GM19035 (cell line): ENCODE measurements around the gene USP9Y.

Source experiments
- ATAC-seq: cut with Tn5 transposase; IDR thresholded peaks from one replicate; pipeline ENCODE4 v1.9.1; 2021; ENCODE audit not compliant: unreplicated experiment

The USP9Y gene

GRCh38 chrY:12756021-12756420 lies 55.0 kb downstream of the USP9Y start:
- no peak for ATAC-seq

GRCh38 chrY:12765976-12766375 lies 64.9 kb downstream of the USP9Y start:
- no peak for ATAC-seq

- ATAC-seq = no peak
These were observed 83.5 kb downstream of the USP9Y start for GRCh38 chrY:12784521-12784920.

DNA sequence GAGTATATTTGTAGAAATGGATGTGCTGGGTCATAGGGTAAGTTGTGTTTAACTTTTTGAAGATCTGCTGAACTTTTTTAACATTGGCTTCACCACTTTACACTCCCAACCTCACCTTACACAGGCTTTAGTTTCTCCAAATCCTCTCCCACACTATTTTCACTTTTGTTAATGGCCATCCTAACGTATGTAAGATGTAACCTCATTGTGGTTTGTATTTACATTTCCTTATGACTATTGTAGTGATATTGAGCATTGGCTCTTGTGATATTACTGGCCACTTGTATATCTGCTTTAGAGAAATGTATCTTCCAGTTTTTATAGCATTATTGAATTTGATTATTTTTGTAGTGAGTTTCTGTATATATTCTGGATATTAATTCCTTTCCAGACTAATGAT lies 93.0 kb downstream of the USP9Y start:
- no peak for ATAC-seq

- no peak for ATAC-seq
These were observed 107.0 kb downstream of the USP9Y start for GRCh38 chrY:12808046-12808445.

- ATAC-seq = no peak
These were observed 108.0 kb downstream of the USP9Y start for GRCh38 chrY:12809034-12809433.

DNA sequence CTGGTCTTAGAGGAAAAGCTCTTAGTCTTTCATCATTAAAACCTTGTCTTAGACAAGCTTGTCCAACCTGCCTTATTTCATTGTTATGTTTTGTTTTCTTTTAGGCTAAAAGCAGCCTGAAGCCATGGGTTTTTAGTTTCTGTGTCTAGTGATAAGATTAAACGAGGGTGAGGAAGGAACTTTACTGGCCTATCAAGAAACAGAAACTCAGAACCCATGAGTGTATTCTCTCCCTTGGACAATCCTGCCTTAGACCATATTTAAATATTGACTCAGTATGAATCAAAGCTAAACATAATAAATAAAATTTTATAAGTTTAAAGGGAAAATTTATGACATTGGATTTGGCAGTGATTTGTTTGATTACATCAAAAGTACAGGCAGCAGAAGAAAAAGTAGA lies 122.4 kb downstream of the USP9Y start:
- ATAC-seq = no peak

GRCh38 chrY:12826791-12827190 lies 125.8 kb downstream of the USP9Y start:
- no peak for ATAC-seq

DNA sequence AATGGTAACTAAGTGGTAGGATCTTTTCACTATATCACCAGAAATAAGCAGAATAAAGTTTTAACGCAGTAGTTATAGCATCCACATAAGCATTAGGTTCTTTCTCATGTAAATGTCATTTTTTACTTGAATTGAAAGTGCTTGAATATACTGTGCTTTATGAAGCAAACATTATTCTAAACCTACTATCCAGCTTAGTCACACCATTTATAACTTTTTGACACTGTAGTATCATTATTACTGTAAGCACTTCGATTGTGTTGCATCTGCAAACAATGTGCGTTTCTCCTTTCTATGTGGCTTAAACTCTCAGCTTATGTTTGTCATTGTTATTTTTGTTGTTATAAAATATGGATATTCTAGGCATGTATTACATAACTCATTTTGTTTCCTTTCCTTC lies 132.3 kb downstream of the USP9Y start:
- no peak for ATAC-seq

DNA sequence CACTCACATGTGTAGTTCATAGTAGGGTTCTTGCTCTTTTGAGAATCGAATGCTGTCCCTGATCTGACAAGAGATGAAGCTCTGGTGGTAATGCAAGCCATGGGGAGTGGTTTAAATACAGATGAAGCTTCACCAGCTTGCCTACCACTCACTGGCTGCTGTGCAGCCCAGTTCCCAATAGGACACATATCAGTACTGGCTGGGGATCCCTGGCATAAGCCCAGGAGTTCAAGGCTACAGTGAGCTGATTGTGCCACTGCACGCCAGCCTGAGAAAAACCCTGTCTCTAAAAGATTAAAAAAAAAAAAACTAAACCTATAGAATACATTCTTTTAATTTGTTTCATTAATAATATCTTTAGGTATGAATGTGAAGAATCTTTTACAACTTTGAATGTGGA lies 136.5 kb downstream of the USP9Y start:
- no peak for ATAC-seq

GRCh38 chrY:12841368-12841767 lies 140.3 kb downstream of the USP9Y start:
- ATAC-seq = no peak

DNA sequence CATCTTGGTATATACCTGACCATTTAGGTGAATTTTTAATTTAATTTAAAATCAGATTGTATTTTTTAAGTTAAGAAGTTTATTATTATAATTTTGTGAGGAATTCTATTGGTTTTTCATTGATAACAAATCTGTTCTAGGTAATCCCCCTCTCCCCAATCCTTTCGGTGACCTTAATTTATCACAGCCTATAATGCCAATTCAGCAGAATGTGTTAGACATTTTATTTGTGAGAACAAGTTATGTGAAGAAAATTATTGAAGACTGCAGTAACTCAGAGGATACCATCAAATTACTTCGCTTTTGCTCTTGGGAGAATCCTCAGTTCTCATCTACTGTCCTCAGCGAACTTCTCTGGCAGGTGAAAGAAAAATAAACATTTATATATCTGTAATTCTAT lies 145.8 kb downstream of the USP9Y start:
- no peak for ATAC-seq

DNA sequence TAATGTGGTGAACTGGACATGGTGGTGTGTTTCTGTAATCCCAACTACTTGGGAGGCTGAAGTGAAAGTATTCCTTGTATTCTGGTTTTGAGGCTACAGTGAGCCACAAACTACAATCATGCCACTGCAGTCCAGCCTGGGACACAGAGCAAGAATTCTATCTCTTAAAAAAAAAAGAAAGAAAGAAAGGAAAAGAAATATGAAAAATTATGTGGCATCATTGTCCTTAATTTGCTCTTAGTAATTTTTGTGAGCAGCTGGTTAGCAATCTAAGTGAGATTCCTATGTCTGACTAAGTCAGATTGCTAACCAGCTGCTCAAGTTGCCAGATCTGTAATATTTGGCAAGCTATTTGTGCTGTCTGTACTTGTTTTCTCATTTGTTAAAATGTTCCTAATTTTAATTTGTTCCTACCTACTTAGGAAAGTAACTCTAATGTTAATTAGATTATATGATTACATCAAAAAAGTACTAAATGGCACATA lies 154.8 kb downstream of the USP9Y start:
- ATAC-seq = no peak

DNA sequence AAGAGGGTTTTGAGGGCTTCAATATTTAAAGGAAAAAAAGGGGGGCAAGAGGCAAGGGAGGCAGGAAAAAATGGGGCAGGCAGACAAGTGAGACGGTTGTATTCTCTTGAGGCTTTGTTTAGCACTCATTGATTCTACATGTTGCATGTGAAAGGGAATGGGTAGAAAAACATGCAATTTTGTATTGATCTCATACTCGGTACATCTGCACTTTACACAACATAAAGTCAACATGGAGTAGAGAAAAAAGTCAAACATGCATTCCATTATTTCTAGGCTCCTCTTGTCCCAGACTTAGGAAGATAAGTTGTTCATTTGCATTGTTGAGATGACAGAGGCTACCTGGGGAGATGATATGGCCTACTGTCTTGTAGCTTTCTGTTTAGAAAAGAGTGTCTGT lies 166.9 kb downstream of the USP9Y start:
- ATAC-seq = no peak

DNA sequence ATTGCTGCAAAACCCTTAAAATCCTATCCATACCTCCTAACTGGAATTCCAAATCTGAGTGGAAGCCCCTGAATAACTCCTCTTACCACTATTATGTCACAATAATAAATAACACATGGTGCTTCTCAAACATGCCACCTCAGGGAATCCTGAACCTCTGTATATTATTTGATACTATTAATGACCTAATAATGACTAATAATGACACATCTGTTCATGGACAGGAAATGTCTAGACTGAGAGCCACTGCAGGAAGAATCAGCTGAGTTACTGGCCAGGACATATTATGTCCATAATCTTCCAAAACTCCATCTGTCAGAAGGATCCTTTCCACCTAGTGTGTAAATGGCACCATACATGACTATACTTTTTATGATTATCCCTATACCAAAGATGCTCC lies 195.9 kb downstream of the USP9Y start:
- ATAC-seq = no peak

GRCh38 chrY:12898604-12899003 lies 197.6 kb downstream of the USP9Y start:
- ATAC-seq = no peak

- ATAC-seq = peak; percentile 89
These were observed 203.8 kb downstream of the USP9Y start, which contains the start of gene DDX3Y for GRCh38 chrY:12904618-12905516. Gene DDX3Y, plus strand, starts transcription at chrY:12904868. Its CDS starts 69 bp downstream, at chrY:12904937.

- ATAC-seq = peak; percentile 43
These were observed 204.5 kb downstream of the USP9Y start for GRCh38 chrY:12905517-12905872.

- no peak for ATAC-seq
These were observed 204.9 kb downstream of the USP9Y start for GRCh38 chrY:12905895-12906294.
